SW480 (cell line): ENCODE data around the gene DNM1L.
A peak's percentile ranks its signal among the peaks of the same experiment; 100 is the strongest.
"Not testable (repeated sequence)": the region's sequence is repeated elsewhere in the genome, so short reads cannot be mapped to it uniquely, and the experiment has no call there.

Experiments
- DNase-seq: peaks from one replicate; pipeline ENCODE4 v3.0.0-alpha.2; 2016; ENCODE audit warnings: low spot score

DNM1L gene

GRCh38 chr12:32697445-32697844 lies 18.3 kb downstream of the DNM1L start:
- no peak for DNase-seq

GRCh38 chr12:32698285-32698684 lies 19.2 kb downstream of the DNM1L start:
- no peak for DNase-seq

GRCh38 chr12:32699437-32699836 lies 20.3 kb downstream of the DNM1L start:
- not testable (repeated sequence) for DNase-seq

GRCh38 chr12:32702473-32702872 lies 23.4 kb downstream of the DNM1L start:
- DNase-seq = no peak

- no peak for DNase-seq
Measured at GRCh38 chr12:32702946-32703345, 23.8 kb downstream of the DNM1L start.

GRCh38 chr12:32705783-32706182 lies 26.7 kb downstream of the DNM1L start:
- no peak for DNase-seq

- no peak for DNase-seq
Measured at GRCh38 chr12:32706335-32707024, 27.4 kb downstream of the DNM1L start.

- no peak for DNase-seq
Measured at GRCh38 chr12:32708926-32709325, 29.8 kb downstream of the DNM1L start.

GRCh38 chr12:32714772-32715171 lies 35.7 kb downstream of the DNM1L start:
- DNase-seq = no peak

GRCh38 chr12:32718926-32719325 lies 39.8 kb downstream of the DNM1L start:
- DNase-seq = no peak

GRCh38 chr12:32725308-32725707 lies 46.2 kb downstream of the DNM1L start:
- not testable (repeated sequence) for DNase-seq

GRCh38 chr12:32726286-32726685 lies 47.2 kb downstream of the DNM1L start:
- DNase-seq = no peak

GRCh38 chr12:32727237-32727636 lies 48.1 kb downstream of the DNM1L start:
- no peak for DNase-seq

GRCh38 chr12:32734952-32735351 lies 55.9 kb downstream of the DNM1L start:
- no peak for DNase-seq

GRCh38 chr12:32736445-32736844 lies 57.3 kb downstream of the DNM1L start:
- no peak for DNase-seq

- DNase-seq = no peak
Measured at GRCh38 chr12:32737715-32738114, 58.6 kb downstream of the DNM1L start.

GRCh38 chr12:32739279-32739678 lies 60.2 kb downstream of the DNM1L start:
- no peak for DNase-seq

GRCh38 chr12:32742133-32742532 lies 63.0 kb downstream of the DNM1L start:
- no peak for DNase-seq

GRCh38 chr12:32743264-32743663 lies 64.2 kb downstream of the DNM1L start:
- DNase-seq = no peak

- DNase-seq = no peak
Measured at GRCh38 chr12:32753605-32754004, 74.5 kb downstream of the DNM1L start.

- DNase-seq = no peak
Measured at GRCh38 chr12:32754111-32754510, 75.0 kb downstream of the DNM1L start.

- peak; percentile 88 for DNase-seq
Measured at GRCh38 chr12:32755051-32755653, 76.1 kb downstream of the DNM1L start.

GRCh38 chr12:32755654-32756475 lies 76.8 kb downstream of the DNM1L start, which contains the start of gene YARS2:
TSS of gene YARS2 (minus strand) at chr12:32755897. CDS start at chr12:32755874, 23 bp downstream.
- peak; percentile 99 for DNase-seq
